SK-N-SH (cell line): Measurements from ENCODE around the gene QRFPR. TPM values are rescaled to one million over a fixed set of nuclear protein-coding genes. Genes with fewer than 3 reads are reported as not detected.

Experiments used
- CTCF ChIA-PET: fragments of 300-600, 350-600 bp; formaldehyde crosslinking; extraction: SDS; loops from one replicate; lab custom pipeline; 2021; lab: Yijun Ruan, JAX
- POLR2A ChIA-PET: fragments of 350-600 bp; sonication (Branson Sonifier 250); formaldehyde crosslinking; extraction: SDS; loops from one replicate; lab custom pipeline; 2020; ENCODE audit warnings: antibody characterized with exemption, inconsistent platforms; lab: Yijun Ruan, JAX
- DNase-seq: peaks from one replicate; pipeline ENCODE4 v3.0.0; 2012
- H2AFZ ChIP-seq: fragments of 200-600 bp; sonication (generic); 2 replicates; pipeline ENCODE4 v1.8.1; 2016; ENCODE audit warnings: antibody characterized with exemption, mild to moderate bottlenecking, low read depth
- H3F3A ChIP-seq: fragments of 200-600 bp; sonication (generic); replicated peaks from 2 replicates; pipeline ENCODE3; 2016; ENCODE audit warnings: antibody characterized with exemption, mild to moderate bottlenecking; ENCODE audit not compliant: insufficient read depth
- H3K27ac ChIP-seq, 2 experiments: fragments of 200-500 bp in 1 of 2; fragments of 200-600 bp in 1 of 2; sonication (Bioruptor generic) in 1 of 2; sonication (generic), shearing (Covaris generic) in 1 of 2; 2 replicates each; pipeline versions ENCODE4 v1.5.1 to v1.6.1; 2014 to 2016; ENCODE audit warnings: low read depth in 2 of 2, inconsistent platforms in 1 of 2, low read length in 1 of 2, mild to moderate bottlenecking in 1 of 2, mixed read lengths in 1 of 2
- H3K27me3 ChIP-seq: fragments of 200-600 bp; sonication (generic), shearing (Covaris generic); 2 replicates; pipeline ENCODE4 v1.6.1; 2016; ENCODE audit warnings: mixed run types; ENCODE audit not compliant: insufficient read depth
- H3K36me3 ChIP-seq, 2 experiments: fragments of 200-500 bp in 1 of 2; fragments of 200-600 bp in 1 of 2; sonication (Bioruptor generic) in 1 of 2; sonication (generic) in 1 of 2; replicated peaks in 1 of 2; 2 replicates each; pipeline versions ENCODE3 to v1.5.1; 2014 to 2016; ENCODE audit warnings: low read length in 1 of 2, mild to moderate bottlenecking in 1 of 2; ENCODE audit not compliant: insufficient read depth in 2 of 2, control insufficient read depth in 1 of 2
- H3K4me1 ChIP-seq, 2 experiments: fragments of 200-500 bp in 1 of 2; fragments of 200-600 bp in 1 of 2; sonication (Bioruptor generic) in 1 of 2; sonication (generic), shearing (Covaris generic) in 1 of 2; 2 replicates each; pipeline versions ENCODE4 v1.5.1 to v1.6.1; 2014 to 2016; ENCODE audit warnings: low read depth in 1 of 2, low read length in 1 of 2, mixed run types in 1 of 2; ENCODE audit not compliant: insufficient read depth in 2 of 2, control insufficient read depth in 1 of 2
- H3K4me2 ChIP-seq: fragments of 200-600 bp; sonication (generic), shearing (Covaris generic); 2 replicates; pipeline ENCODE4 v1.6.1; 2017; ENCODE audit warnings: mixed run types
- H3K4me3 ChIP-seq, 2 experiments: fragments of 200-500 bp in 1 of 2; fragments of 200-600 bp in 1 of 2; sonication (Bioruptor generic) in 1 of 2; sonication (generic), shearing (Covaris generic) in 1 of 2; 2 replicates each; pipeline versions ENCODE4 v1.5.1 to v1.8.1; 2014 to 2016; ENCODE audit warnings: low read depth in 2 of 2, inconsistent platforms in 1 of 2, low read length in 1 of 2, mild to moderate bottlenecking in 1 of 2, mixed read lengths in 1 of 2, moderate library complexity in 1 of 2
- H3K79me2 ChIP-seq: fragments of 200-600 bp; sonication (generic); 2 replicates; pipeline ENCODE4 v1.8.1; 2017; ENCODE audit warnings: mild to moderate bottlenecking; ENCODE audit not compliant: insufficient read depth
- H3K9ac ChIP-seq: fragments of 200-600 bp; sonication (generic); 2 replicates; pipeline ENCODE4 v1.6.1; 2017; ENCODE audit warnings: mixed run types
- H3K9me2 ChIP-seq: fragments of 200-600 bp; sonication (generic); 2 replicates; pipeline ENCODE4 v1.6.1; 2017; ENCODE audit warnings: mixed run types
- H3K9me3 ChIP-seq: fragments of 200-600 bp; sonication (generic); 2 replicates; pipeline ENCODE4 v1.6.1; 2017; ENCODE audit warnings: mixed run types, mild to moderate bottlenecking, moderate library complexity
- H4K20me1 ChIP-seq: fragments of 200-600 bp; sonication (generic); 2 replicates; pipeline ENCODE4 v1.6.1; 2017; ENCODE audit warnings: mild to moderate bottlenecking, mixed run types; ENCODE audit not compliant: insufficient read depth
- CTCF ChIP-seq: fragments of 200-600 bp; sonication (generic); IDR thresholded peaks from 2 replicates; pipeline ENCODE4 v1.6.1; 2017; ENCODE audit warnings: antibody characterized with exemption, mild to moderate bottlenecking, moderate library complexity
- EP300 ChIP-seq, 2 experiments: IDR thresholded peaks; 2 replicates each; pipeline versions ENCODE4 v1.4.0 to v1.6.1; 2012; ENCODE audit warnings: borderline replicate concordance in 1 of 2, low read depth in 1 of 2, low read length in 1 of 2
- FOXJ3 ChIP-seq: sonication (generic); formaldehyde crosslinking; IDR thresholded peaks from 2 replicates; pipeline ENCODE4 v1.5.1; 2020; ENCODE audit warnings: mild to moderate bottlenecking, missing genetic modification reagents
- JUND ChIP-seq: IDR thresholded peaks from 2 replicates; pipeline ENCODE4 v1.4.0; 2012
- NFIC ChIP-seq: IDR thresholded peaks from 2 replicates; pipeline ENCODE4 v1.4.0; 2012; ENCODE audit warnings: borderline replicate concordance
- PBX3 ChIP-seq: IDR thresholded peaks from 2 replicates; pipeline ENCODE4; 2012
- RAD21 ChIP-seq: IDR thresholded peaks from 2 replicates; pipeline ENCODE4 v1.6.1; 2012; ENCODE audit warnings: mild to moderate bottlenecking, low read length
- RFX5 ChIP-seq: IDR thresholded peaks from 2 replicates; pipeline ENCODE4 v1.6.1; 2012; ENCODE audit warnings: mild to moderate bottlenecking, improper control_type of control experiment, low read length
- SIN3A ChIP-seq: IDR thresholded peaks from 2 replicates; pipeline ENCODE4 v1.6.1; 2012; ENCODE audit warnings: low read depth, mild to moderate bottlenecking, low read length, moderate library complexity, borderline replicate concordance
- SMC3 ChIP-seq: IDR thresholded peaks from 2 replicates; pipeline ENCODE4 v1.6.1; 2012; ENCODE audit warnings: low read depth, low read length, improper control_type of control experiment
- TAF1 ChIP-seq: IDR thresholded peaks from 2 replicates; pipeline ENCODE4 v1.6.1; 2012; ENCODE audit warnings: low read depth, mild to moderate bottlenecking, low read length, moderate library complexity, borderline replicate concordance
- TCF12 ChIP-seq: IDR thresholded peaks from 2 replicates; pipeline ENCODE4 v1.4.0; 2012
- USF1 ChIP-seq: IDR thresholded peaks from 2 replicates; pipeline ENCODE4 v1.4.0; 2012; ENCODE audit warnings: low read depth, borderline replicate concordance
- USF2 ChIP-seq: fragments of 150-350 bp; IDR thresholded peaks from 2 replicates; pipeline ENCODE4 v1.6.1; 2017; ENCODE audit warnings: antibody characterized with exemption, low read length, low read depth, borderline replicate concordance
- YY1 ChIP-seq: IDR thresholded peaks from 2 replicates; pipeline ENCODE4 v1.4.0; 2012; ENCODE audit warnings: low read depth, mild to moderate bottlenecking
- ZBTB33 ChIP-seq: IDR thresholded peaks from 2 replicates; pipeline ENCODE4 v1.4.0; 2012; ENCODE audit warnings: low read depth, borderline replicate concordance
- WGBS: methylation state at CpG from one replicate; pipeline ENCODE4 v1.1.6; 2017; ENCODE audit warnings: low lambda C conversion rate; 5-methylcytosine and 5-hydroxymethylcytosine counted together
- polyA plus RNA-seq, 3 experiments: library from polyadenylated mRNA; depleted of rRNA; stranded (reverse); fragments of >200 nt; gene quantifications; 2 replicates each; pipeline ENCODE4 v1.2.3, GENCODE V29; 2012
- TF ChIP-seq, protein P1 (sequence below): fragments of 150-350 bp; IDR thresholded peaks from 2 replicates; pipeline ENCODE4 v1.6.1; 2016; ENCODE audit warnings: mild to moderate bottlenecking, low read depth, low read length

The QRFPR gene
- polyA plus RNA-seq, 1 of the 3 experiments (the other 2 are of a cell fraction) = not detected

- no peaks in the 10 kb centered on the region for H3K79me2 ChIP-seq
- H3K9ac ChIP-seq = no peak overlapping the region
- ChIA-PET CTCF (interaction anchor here (1.0 kb wide), 1 partner anchor 10 kb away, joined by 3 read pairs; no protein-coding TSS in a partner anchor), POLR2A (no interaction called here)
- TF ChIP-seq USF1 = no peak
- TF ChIP-seq, protein P1, sequence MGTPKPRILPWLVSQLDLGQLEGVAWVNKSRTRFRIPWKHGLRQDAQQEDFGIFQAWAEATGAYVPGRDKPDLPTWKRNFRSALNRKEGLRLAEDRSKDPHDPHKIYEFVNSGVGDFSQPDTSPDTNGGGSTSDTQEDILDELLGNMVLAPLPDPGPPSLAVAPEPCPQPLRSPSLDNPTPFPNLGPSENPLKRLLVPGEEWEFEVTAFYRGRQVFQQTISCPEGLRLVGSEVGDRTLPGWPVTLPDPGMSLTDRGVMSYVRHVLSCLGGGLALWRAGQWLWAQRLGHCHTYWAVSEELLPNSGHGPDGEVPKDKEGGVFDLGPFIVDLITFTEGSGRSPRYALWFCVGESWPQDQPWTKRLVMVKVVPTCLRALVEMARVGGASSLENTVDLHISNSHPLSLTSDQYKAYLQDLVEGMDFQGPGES = no peak
- TF ChIP-seq YY1 = no peak
- no peak for TF ChIP-seq JUND
- no peak for TF ChIP-seq PBX3
- TF ChIP-seq SMC3 = no peak
- no peak for TF ChIP-seq FOXJ3 (CRISPR knock-in tag)
- TF ChIP-seq RAD21 = no peak
- TF ChIP-seq ZBTB33 = no peak
- no peak for TF ChIP-seq RFX5
- no peak for TF ChIP-seq USF2
- H3K27me3 ChIP-seq = 0 out of 2 replicates have a peak, but pooled peaks cover 4% of the 10 kb centered on the region
- 5% methylated on average over 4 of the region's 4 CpGs for WGBS
- no peak overlapping the region for H3K4me2 ChIP-seq
- no peaks in the 10 kb centered on the region for H3K9me3 ChIP-seq
- H3K9me2 ChIP-seq = no peaks in the 10 kb centered on the region
- H3K4me3 ChIP-seq = no peak overlapping the region
- H3F3A ChIP-seq = no peaks in the 10 kb centered on the region
- DNase-seq = no peak
- H3K27ac ChIP-seq = no peak overlapping the region
- H2AFZ ChIP-seq = no peak overlapping the region
- no peaks in the 10 kb centered on the region for H3K36me3 ChIP-seq
- H3K4me1 ChIP-seq = no peaks in the 10 kb centered on the region; a peak in 1 of 4 replicates
- H4K20me1 ChIP-seq = no peaks in the 10 kb centered on the region
Measured at GRCh38 chr4:121330180-121330665, 50.6 kb downstream of the QRFPR start.

DNA sequence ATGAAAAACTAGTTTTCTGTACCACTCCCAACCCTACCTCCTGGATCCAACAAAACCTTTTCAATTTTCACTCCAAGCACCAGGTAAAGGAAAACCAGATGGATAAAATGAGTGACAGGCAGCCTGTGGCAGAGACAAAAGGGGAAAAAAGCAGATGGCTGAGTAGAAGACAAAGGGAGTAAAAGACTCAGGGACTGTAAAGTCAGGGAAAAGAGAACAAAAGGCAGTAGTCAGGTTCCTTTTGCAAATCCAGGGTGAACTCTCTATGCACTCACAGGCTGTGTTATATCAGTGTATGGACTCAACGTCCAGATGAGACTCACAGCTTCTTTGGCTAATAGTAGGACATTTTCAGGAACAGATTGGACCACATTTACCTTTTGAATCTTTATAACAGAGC is 54.2 kb downstream of the QRFPR start:
- H3K4me2 ChIP-seq = no peak overlapping the region
- no peak overlapping the region for H2AFZ ChIP-seq
- H3K4me3 ChIP-seq = no peak overlapping the region
- no peaks in the 10 kb centered on the region for H3K9me2 ChIP-seq
- peaks cover 4% of the 10 kb centered on the region; the same call in 1 of the 2 replicates for H3K27me3 ChIP-seq
- H3K36me3 ChIP-seq = no peaks in the 10 kb centered on the region
- WGBS = 0% methylated on average over 1 of the region's 1 CpG
- no peaks in the 10 kb centered on the region for H3K79me2 ChIP-seq
- no peaks in the 10 kb centered on the region for H4K20me1 ChIP-seq
- no peaks in the 10 kb centered on the region for H3F3A ChIP-seq
- no peaks in the 10 kb centered on the region for H3K9me3 ChIP-seq
- no peak for DNase-seq
- CTCF ChIA-PET = no interaction called here
- TF ChIP-seq USF2 (no peak), SIN3A (no peak), JUND (no peak), NFIC (no peak), TAF1 (no peak), SMC3 (no peak), CTCF (no peak), EP300 (IDR thresholded peaks at IDR 0.05; ENCODE audit: borderline replicate concordance in 1 of 2, low read depth in 1 of 2, low read length in 1 of 2) (no peak), TCF12 (no peak), YY1 (no peak)
- TF ChIP-seq, protein P1 = no peak
- H3K4me1 ChIP-seq = no peaks in the 10 kb centered on the region
- no peak overlapping the region for H3K9ac ChIP-seq
- POLR2A ChIA-PET = no interaction called here
- no peak overlapping the region for H3K27ac ChIP-seq
